Ascending aorta (tissue), 2 donors: Measurements from ENCODE around the gene ARPC3. TPM values are rescaled to one million over a fixed set of nuclear protein-coding genes. Genes with fewer than 3 reads are reported as not detected.
"Not testable (repeated sequence)": the region's sequence is repeated elsewhere in the genome, so short reads cannot be mapped to it uniquely, and the experiment has no call there.

Experiments used
- DNase-seq, 2 donors: peaks; one replicate each; pipeline ENCODE4 v3.0.0-alpha.2; 2019; ENCODE audit warnings: low spot score in 2 of 2
- H3K27ac ChIP-seq, 2 donors: fragments of 200-600 bp; sonication (generic); one replicate each; pipeline ENCODE4 v1.5.1; 2016 to 2017; ENCODE audit warnings: mild to moderate bottlenecking in 1 of 2
- H3K27me3 ChIP-seq: fragments of 200-600 bp; sonication (generic); one replicate; pipeline ENCODE4 v1.5.1; 2017
- H3K36me3 ChIP-seq, 2 donors: fragments of 200-600 bp; sonication (generic); one replicate each; pipeline ENCODE4 v1.5.1; 2016
- H3K4me1 ChIP-seq, 2 donors: fragments of 200-600 bp; sonication (generic); one replicate each; pipeline ENCODE4 v1.5.1; 2016 to 2017; ENCODE audit warnings: mild to moderate bottlenecking in 1 of 2
- H3K4me3 ChIP-seq, 2 donors: fragments of 200-600 bp; sonication (generic); one replicate each; pipeline ENCODE4 v1.5.1; 2016 to 2017; ENCODE audit warnings: mild to moderate bottlenecking in 1 of 2
- H3K9me3 ChIP-seq, 2 donors: fragments of 200-600 bp; sonication (generic); one replicate each; pipeline ENCODE4 v1.5.1; 2016
- intact Hi-C: fragments of 100-400 bp; cut with DNase I; formaldehyde crosslinking; loops from one replicate; pipeline ENCODE4 v1.15.1; 2023
- total RNA-seq: library from RNA; depleted of rRNA; stranded (reverse); fragments of >200 nt; gene quantifications from one replicate; pipeline ENCODE4 v1.1.0, GENCODE V29; 2016
- TF ChIP-seq, protein P1 (sequence below), 3 experiments: fragments of 200-600 bp in 2 of 3; fragments of 450-650 bp in 1 of 3; sonication (generic) in 2 of 3; IDR thresholded peaks; one replicate each; pipeline ENCODE4 v1.5.1; 2016 to 2019; ENCODE audit warnings: antibody characterized with exemption in 3 of 3, mild to moderate bottlenecking in 1 of 3, moderate library complexity in 1 of 3

ARPC3 gene
- total RNA-seq, 1 donor from 2014 or later, result 76.5 TPM

- H3K4me1 ChIP-seq, result no peaks in the 10 kb centered on the region
- intact Hi-C loops, result no loop called here
- TF ChIP-seq, protein P1, sequence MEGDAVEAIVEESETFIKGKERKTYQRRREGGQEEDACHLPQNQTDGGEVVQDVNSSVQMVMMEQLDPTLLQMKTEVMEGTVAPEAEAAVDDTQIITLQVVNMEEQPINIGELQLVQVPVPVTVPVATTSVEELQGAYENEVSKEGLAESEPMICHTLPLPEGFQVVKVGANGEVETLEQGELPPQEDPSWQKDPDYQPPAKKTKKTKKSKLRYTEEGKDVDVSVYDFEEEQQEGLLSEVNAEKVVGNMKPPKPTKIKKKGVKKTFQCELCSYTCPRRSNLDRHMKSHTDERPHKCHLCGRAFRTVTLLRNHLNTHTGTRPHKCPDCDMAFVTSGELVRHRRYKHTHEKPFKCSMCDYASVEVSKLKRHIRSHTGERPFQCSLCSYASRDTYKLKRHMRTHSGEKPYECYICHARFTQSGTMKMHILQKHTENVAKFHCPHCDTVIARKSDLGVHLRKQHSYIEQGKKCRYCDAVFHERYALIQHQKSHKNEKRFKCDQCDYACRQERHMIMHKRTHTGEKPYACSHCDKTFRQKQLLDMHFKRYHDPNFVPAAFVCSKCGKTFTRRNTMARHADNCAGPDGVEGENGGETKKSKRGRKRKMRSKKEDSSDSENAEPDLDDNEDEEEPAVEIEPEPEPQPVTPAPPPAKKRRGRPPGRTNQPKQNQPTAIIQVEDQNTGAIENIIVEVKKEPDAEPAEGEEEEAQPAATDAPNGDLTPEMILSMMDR (IDR thresholded peaks at IDR 0.05), result no peak
Measured at GRCh38 chr12:110424237-110424636, 25.9 kb downstream of the ARPC3 start.

GRCh38 chr12:110421701-110422100, 28.4 kb downstream of the ARPC3 start:
- intact Hi-C loops, result no loop called here
- Histone ChIP-seq H3K4me3 (no peak overlapping the region), H3K9me3 (no peaks in the 10 kb centered on the region), H3K27ac (no peak overlapping the region), H3K36me3 (no peaks in the 10 kb centered on the region), H3K4me1 (no peaks in the 10 kb centered on the region), H3K27me3 (no peaks in the 10 kb centered on the region)
- no peak for DNase-seq
- TF ChIP-seq, protein P1 (IDR thresholded peaks at IDR 0.05), result no peak

More at GRCh38 chr12:110424237-110424636, 25.9 kb downstream of the ARPC3 start:
- no peaks in the 10 kb centered on the region for H3K36me3 ChIP-seq
- H3K9me3 ChIP-seq, result no peaks in the 10 kb centered on the region
- H3K4me3 ChIP-seq, result no peak overlapping the region
- H3K27me3 ChIP-seq, result no peaks in the 10 kb centered on the region
- no peak for DNase-seq
- no peak overlapping the region for H3K27ac ChIP-seq

- H3K9me3 ChIP-seq, result no peaks in the 10 kb centered on the region
- H3K27ac ChIP-seq, result no peak overlapping the region
- no peaks in the 10 kb centered on the region for H3K27me3 ChIP-seq
- TF ChIP-seq, protein P1 (IDR thresholded peaks at IDR 0.05), result no peak
- intact Hi-C loops, result no loop called here
- DNase-seq, result no peak
- no peak overlapping the region for H3K4me3 ChIP-seq
- no peaks in the 10 kb centered on the region for H3K4me1 ChIP-seq
- H3K36me3 ChIP-seq, result no peaks in the 10 kb centered on the region
Measured at GRCh38 chr12:110421159-110421661, 28.9 kb downstream of the ARPC3 start.

- H3K4me1 ChIP-seq, H3K27ac ChIP-seq, H3K27me3 ChIP-seq, H3K36me3 ChIP-seq, H3K9me3 ChIP-seq, DNase-seq, intact Hi-C loops, H3K4me3 ChIP-seq: not testable (repeated sequence)
Measured at GRCh38 chr12:110420644-110421043, 29.5 kb downstream of the ARPC3 start.

DNA sequence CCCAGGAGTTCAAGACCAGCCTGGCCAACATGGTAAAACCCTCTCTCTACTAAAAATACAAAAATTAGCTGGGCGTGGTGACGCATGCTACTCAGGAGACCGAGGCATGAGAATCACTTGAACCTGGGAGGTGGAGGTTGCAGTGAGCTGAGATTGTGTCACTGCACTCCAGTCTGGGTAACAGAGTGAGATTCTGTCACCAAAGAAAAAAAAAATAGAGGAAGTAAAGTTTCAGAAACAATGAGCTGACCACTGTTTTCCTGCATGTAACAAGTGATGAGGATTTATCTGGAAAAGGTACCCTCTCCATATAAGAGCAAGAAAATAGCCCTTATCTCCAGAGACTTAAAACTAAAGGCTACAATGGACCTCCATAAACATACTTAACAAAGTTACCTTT, 33.0 kb downstream of the ARPC3 start:
- H3K4me1 ChIP-seq, H3K27ac ChIP-seq, H3K27me3 ChIP-seq, H3K36me3 ChIP-seq, H3K4me3 ChIP-seq, DNase-seq, H3K9me3 ChIP-seq, intact Hi-C loops: not testable (repeated sequence)

DNA sequence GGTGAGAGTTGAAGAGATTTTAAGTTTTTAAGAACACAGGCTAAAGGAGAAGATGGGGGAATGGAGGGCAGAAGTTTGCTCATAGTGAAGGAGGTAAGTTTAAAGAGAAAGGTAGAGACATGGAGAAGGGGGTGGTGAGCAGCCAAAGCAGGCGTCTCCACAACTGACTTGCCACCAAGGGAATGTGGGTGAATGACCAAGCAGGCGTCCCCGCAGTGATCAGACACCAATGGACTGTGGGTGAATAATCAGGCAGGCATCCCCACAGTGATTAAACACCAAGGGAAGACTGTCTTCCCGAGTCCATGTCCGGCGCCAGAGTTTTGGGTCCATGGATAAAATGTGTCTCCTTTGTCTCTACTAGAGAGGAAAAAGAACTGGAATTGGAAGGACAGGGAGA, 40.1 kb downstream of the ARPC3 start:
- intact Hi-C loops, H3K36me3 ChIP-seq, H3K4me3 ChIP-seq, H3K27me3 ChIP-seq, H3K4me1 ChIP-seq, DNase-seq, H3K9me3 ChIP-seq, H3K27ac ChIP-seq: not testable (repeated sequence)

DNA sequence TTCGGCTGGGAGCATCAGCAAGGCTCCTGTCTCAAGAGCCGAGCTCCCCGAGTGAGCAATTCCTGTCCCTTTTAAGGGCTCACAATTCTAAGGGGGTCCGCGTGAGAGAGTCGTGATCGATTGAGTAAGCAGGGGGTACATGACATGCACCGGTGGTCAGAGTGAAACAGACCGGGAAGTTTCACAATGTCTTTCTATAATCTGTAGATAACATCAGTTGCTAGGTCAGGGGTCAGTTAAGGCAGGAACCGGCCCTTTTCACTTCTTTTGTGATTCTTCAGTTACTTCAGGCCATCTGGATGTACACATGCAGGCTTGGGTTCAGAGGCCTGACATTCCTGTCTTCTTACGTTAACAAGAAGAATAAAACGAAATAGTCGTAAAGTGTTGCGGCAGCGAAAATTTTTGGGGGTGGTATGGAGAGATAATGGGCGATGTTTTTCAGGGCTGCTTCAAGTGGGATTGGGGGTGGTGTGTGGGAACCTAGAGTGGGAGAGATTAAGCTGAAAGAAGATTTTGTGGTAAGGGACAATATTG, 44.9 kb downstream of the ARPC3 start:
- H3K27me3 ChIP-seq, intact Hi-C loops, H3K4me1 ChIP-seq, H3K4me3 ChIP-seq, H3K27ac ChIP-seq, H3K9me3 ChIP-seq, DNase-seq: not testable (repeated sequence)
- peaks cover 6 to 12% of the 10 kb centered on the region in 2 donors for H3K36me3 ChIP-seq
